Stomach smooth muscle (tissue), 2 donors: ENCODE results near the gene MELTF.

ENCODE experiments used
- H3K27ac ChIP-seq: one replicate; pipeline ENCODE4 v1.7.0; 2013; ENCODE audit warnings: mild to moderate bottlenecking, low read length, inconsistent platforms
- H3K27me3 ChIP-seq, 2 donors: one replicate each; pipeline ENCODE4 v1.7.0; 2013; ENCODE audit warnings: low read length in 2 of 2; ENCODE audit not compliant: insufficient read depth in 2 of 2, control insufficient read depth in 1 of 2
- H3K36me3 ChIP-seq, 2 donors: one replicate each; pipeline ENCODE4 v1.7.0; 2013; ENCODE audit warnings: low read length in 2 of 2; ENCODE audit not compliant: control insufficient read depth in 2 of 2, insufficient read depth in 2 of 2
- H3K4me1 ChIP-seq: one replicate; pipeline ENCODE4 v1.7.0; 2013; ENCODE audit warnings: low read length; ENCODE audit not compliant: control insufficient read depth, insufficient read depth
- H3K4me3 ChIP-seq, 2 donors: one replicate each; pipeline ENCODE4 v1.7.0; 2013; ENCODE audit warnings: low read length in 2 of 2
- H3K9ac ChIP-seq, 2 donors: one replicate each; pipeline ENCODE4 v1.7.0; 2013; ENCODE audit warnings: low read length in 2 of 2, mild to moderate bottlenecking in 1 of 2
- H3K9me3 ChIP-seq, 2 donors: one replicate each; pipeline ENCODE4 v1.7.0; 2013; ENCODE audit warnings: low read length in 2 of 2; ENCODE audit not compliant: control insufficient read depth in 2 of 2
- donor health status: healthy.
- donor health status: Pancreatic carcinoma.

The MELTF gene

GRCh38 chr3:197000211-197000610 lies 29.4 kb downstream of the MELTF start:
- Histone ChIP-seq H3K4me3 (no peak overlapping the region), H3K4me1 (peaks cover 16% of the 10 kb centered on the region), H3K27me3 (no peaks in the 10 kb centered on the region), H3K9ac (no peak overlapping the region), H3K27ac (no peak overlapping the region), H3K36me3 (no peaks in the 10 kb centered on the region), H3K9me3 (no peaks in the 10 kb centered on the region)

- H3K36me3 ChIP-seq, result no peaks in the 10 kb centered on the region
- no peak overlapping the region for H3K9ac ChIP-seq
- H3K27ac ChIP-seq, result no peak overlapping the region
- no peaks in the 10 kb centered on the region for H3K9me3 ChIP-seq
- no peaks in the 10 kb centered on the region for H3K27me3 ChIP-seq
- no peak overlapping the region for H3K4me3 ChIP-seq
- peaks cover 16% of the 10 kb centered on the region for H3K4me1 ChIP-seq
Observed at GRCh38 chr3:196998966-196999760, 30.5 kb downstream of the MELTF start.

GRCh38 chr3:196997311-196997710 lies 32.3 kb downstream of the MELTF start:
- Histone ChIP-seq H3K27me3 (no peaks in the 10 kb centered on the region), H3K4me1 (peaks cover 3% of the 10 kb centered on the region), H3K36me3 (no peaks in the 10 kb centered on the region), H3K27ac (no peak overlapping the region), H3K4me3 (no peak overlapping the region), H3K9me3 (no peaks in the 10 kb centered on the region), H3K9ac (no peak overlapping the region)

GRCh38 chr3:196996454-196997265 lies 33.0 kb downstream of the MELTF start:
- Histone ChIP-seq H3K9ac (no peak overlapping the region), H3K27me3 (no peaks in the 10 kb centered on the region), H3K4me1 (no peaks in the 10 kb centered on the region), H3K4me3 (no peak overlapping the region), H3K36me3 (no peaks in the 10 kb centered on the region), H3K27ac (no peak overlapping the region), H3K9me3 (no peaks in the 10 kb centered on the region)

GRCh38 chr3:196995646-196996355 lies 33.8 kb downstream of the MELTF start:
- Histone ChIP-seq H3K36me3 (no peaks in the 10 kb centered on the region), H3K9ac (no peak overlapping the region), H3K27me3 (no peaks in the 10 kb centered on the region), H3K4me1 (no peaks in the 10 kb centered on the region), H3K9me3 (no peaks in the 10 kb centered on the region), H3K4me3 (no peak overlapping the region), H3K27ac (no peak overlapping the region)

- no peaks in the 10 kb centered on the region for H3K36me3 ChIP-seq
- H3K27me3 ChIP-seq, result no peaks in the 10 kb centered on the region
- H3K4me1 ChIP-seq, result no peaks in the 10 kb centered on the region
- no peak overlapping the region for H3K27ac ChIP-seq
- no peaks in the 10 kb centered on the region for H3K9me3 ChIP-seq
- no peak overlapping the region for H3K4me3 ChIP-seq
- H3K9ac ChIP-seq, result no peak overlapping the region
Observed at GRCh38 chr3:196995027-196995426, 34.6 kb downstream of the MELTF start.

GRCh38 chr3:196994056-196994455 lies 35.6 kb downstream of the MELTF start:
- Histone ChIP-seq H3K27me3 (no peaks in the 10 kb centered on the region), H3K4me3 (no peak overlapping the region), H3K4me1 (no peaks in the 10 kb centered on the region), H3K36me3 (no peaks in the 10 kb centered on the region), H3K27ac (no peak overlapping the region), H3K9ac (no peak overlapping the region), H3K9me3 (no peaks in the 10 kb centered on the region)

GRCh38 chr3:196992461-196993065 lies 37.1 kb downstream of the MELTF start:
- Histone ChIP-seq H3K36me3 (no peaks in the 10 kb centered on the region), H3K9ac (no peak overlapping the region), H3K27ac (no peak overlapping the region), H3K9me3 (no peaks in the 10 kb centered on the region), H3K4me3 (no peak overlapping the region), H3K27me3 (no peaks in the 10 kb centered on the region), H3K4me1 (no peaks in the 10 kb centered on the region)

- Histone ChIP-seq H3K36me3 (no peaks in the 10 kb centered on the region), H3K27me3 (no peaks in the 10 kb centered on the region), H3K4me1 (no peaks in the 10 kb centered on the region), H3K4me3 (no peak overlapping the region), H3K9ac (no peak overlapping the region), H3K27ac (no peak overlapping the region), H3K9me3 (no peaks in the 10 kb centered on the region)
Observed at GRCh38 chr3:196991581-196992460, 37.8 kb downstream of the MELTF start.

- Histone ChIP-seq H3K36me3 (no peaks in the 10 kb centered on the region), H3K27ac (no peak overlapping the region), H3K27me3 (no peaks in the 10 kb centered on the region), H3K9me3 (no peaks in the 10 kb centered on the region), H3K4me1 (no peaks in the 10 kb centered on the region), H3K9ac (no peak overlapping the region), H3K4me3 (no peak overlapping the region)
Observed at GRCh38 chr3:196990601-196991007, 39.0 kb downstream of the MELTF start.
